HL-60 (cell line): ENCODE measurements around the gene UTS2B.

Experiments
- DNase-seq, 2 experiments: peaks; one replicate each; pipeline ENCODE4 v3.0.0-alpha.2; 2010 to 2020; ENCODE audit warnings: low read depth in 1 of 2, low spot score in 1 of 2
- H3K27ac ChIP-seq: fragments of 250-450 bp; sonication (Bioruptor Pico); replicated peaks from 2 replicates; pipeline ENCODE4 v1.5.1; 2020; ENCODE audit warnings: mild to moderate bottlenecking, moderate library complexity
- H3K27me3 ChIP-seq: fragments of 250-450 bp; sonication (Bioruptor Pico); 2 replicates; pipeline ENCODE4 v1.5.1; 2021; ENCODE audit warnings: mild to moderate bottlenecking, moderate library complexity; ENCODE audit not compliant: insufficient read depth, poor library complexity, severe bottlenecking
- H3K4me3 ChIP-seq: replicated peaks from 2 replicates; pipeline ENCODE4 v1.5.1; 2011; ENCODE audit warnings: mild to moderate bottlenecking, control low read depth, low read length; ENCODE audit not compliant: insufficient read depth
- CTCF ChIP-seq: IDR thresholded peaks from one replicate; pipeline ENCODE4 v1.5.1; 2011; ENCODE audit warnings: low read length, control low read depth, inconsistent platforms; ENCODE audit not compliant: insufficient read depth
- GABPA ChIP-seq: IDR thresholded peaks from 2 replicates; pipeline ENCODE4 v1.6.1; 2012; ENCODE audit warnings: low read depth
- POLR2AphosphoS5 ChIP-seq: IDR thresholded peaks from 2 replicates; pipeline ENCODE4 v1.6.1; 2012; ENCODE audit warnings: low read depth
- REST ChIP-seq: IDR thresholded peaks from 2 replicates; pipeline ENCODE4 v1.6.1; 2012; ENCODE audit warnings: low read depth; ENCODE audit not compliant: insufficient replicate concordance
- SPI1 ChIP-seq: IDR thresholded peaks from 2 replicates; pipeline ENCODE4 v1.6.1; 2012; ENCODE audit warnings: low read depth, mild to moderate bottlenecking, borderline replicate concordance

The UTS2B gene

GRCh38 chr3:191355406-191355805, 25.1 kb upstream of the UTS2B start:
- TF ChIP-seq CTCF (no peak), POLR2AphosphoS5 (no peak), GABPA (no peak), REST (no peak), SPI1 (no peak)
- H3K27me3 ChIP-seq = no peaks in the 10 kb centered on the region
- H3K27ac ChIP-seq = no peak overlapping the region
- no peak for DNase-seq
- H3K4me3 ChIP-seq = no peak overlapping the region

GRCh38 chr3:191353022-191353777, 22.9 kb upstream of the UTS2B start:
- TF ChIP-seq SPI1 = no peak
- no peak for TF ChIP-seq REST
- no peak for TF ChIP-seq CTCF
- TF ChIP-seq GABPA = no peak
- TF ChIP-seq POLR2AphosphoS5 = no peak
- no peak overlapping the region for H3K27ac ChIP-seq
- DNase-seq = no peak
- no peak overlapping the region for H3K4me3 ChIP-seq
- no peaks in the 10 kb centered on the region for H3K27me3 ChIP-seq

- Histone ChIP-seq H3K27ac (no peak overlapping the region), H3K27me3 (no peaks in the 10 kb centered on the region), H3K4me3 (no peak overlapping the region)
- DNase-seq = no peak
- TF ChIP-seq CTCF (no peak), SPI1 (no peak), POLR2AphosphoS5 (no peak), GABPA (no peak), REST (no peak)
Observed at GRCh38 chr3:191352014-191352413, 21.7 kb upstream of the UTS2B start.
